ENCODE measurements around the gene CHODL.

Gene CHODL, protein sequence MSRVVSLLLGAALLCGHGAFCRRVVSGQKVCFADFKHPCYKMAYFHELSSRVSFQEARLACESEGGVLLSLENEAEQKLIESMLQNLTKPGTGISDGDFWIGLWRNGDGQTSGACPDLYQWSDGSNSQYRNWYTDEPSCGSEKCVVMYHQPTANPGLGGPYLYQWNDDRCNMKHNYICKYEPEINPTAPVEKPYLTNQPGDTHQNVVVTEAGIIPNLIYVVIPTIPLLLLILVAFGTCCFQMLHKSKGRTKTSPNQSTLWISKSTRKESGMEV

DNA sequence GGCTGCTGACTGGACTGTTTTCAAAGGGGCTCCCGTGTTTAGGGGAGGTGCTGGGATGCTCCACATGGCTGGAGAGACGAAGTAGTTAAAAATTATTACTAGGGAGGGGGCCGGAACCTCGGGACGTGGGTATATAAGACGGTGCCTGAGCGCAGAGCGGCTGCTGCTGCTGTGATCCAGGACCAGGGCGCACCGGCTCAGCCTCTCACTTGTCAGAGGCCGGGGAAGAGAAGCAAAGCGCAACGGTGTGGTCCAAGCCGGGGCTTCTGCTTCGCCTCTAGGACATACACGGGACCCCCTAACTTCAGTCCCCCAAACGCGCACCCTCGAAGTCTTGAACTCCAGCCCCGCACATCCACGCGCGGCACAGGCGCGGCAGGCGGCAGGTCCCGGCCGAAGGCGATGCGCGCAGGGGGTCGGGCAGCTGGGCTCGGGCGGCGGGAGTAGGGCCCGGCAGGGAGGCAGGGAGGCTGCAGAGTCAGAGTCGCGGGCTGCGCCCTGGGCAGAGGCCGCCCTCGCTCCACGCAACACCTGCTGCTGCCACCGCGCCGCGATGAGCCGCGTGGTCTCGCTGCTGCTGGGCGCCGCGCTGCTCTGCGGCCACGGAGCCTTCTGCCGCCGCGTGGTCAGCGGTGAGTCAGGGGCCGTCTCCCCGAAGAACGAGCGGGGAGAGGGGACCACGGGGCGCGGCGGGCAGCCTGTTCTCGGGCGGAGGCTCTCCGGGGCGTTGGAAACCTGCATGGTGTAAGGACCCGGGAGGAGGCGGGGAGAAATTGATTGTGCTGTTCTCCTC, at the start of gene CHODL:
CHODL (plus strand) TSS at position 163 of the 793 bp plus-strand sequence; CDS start at position 554, 391 bp downstream.
- no peak for DNase-seq (ENCODE audit: low read depth)

DNA sequence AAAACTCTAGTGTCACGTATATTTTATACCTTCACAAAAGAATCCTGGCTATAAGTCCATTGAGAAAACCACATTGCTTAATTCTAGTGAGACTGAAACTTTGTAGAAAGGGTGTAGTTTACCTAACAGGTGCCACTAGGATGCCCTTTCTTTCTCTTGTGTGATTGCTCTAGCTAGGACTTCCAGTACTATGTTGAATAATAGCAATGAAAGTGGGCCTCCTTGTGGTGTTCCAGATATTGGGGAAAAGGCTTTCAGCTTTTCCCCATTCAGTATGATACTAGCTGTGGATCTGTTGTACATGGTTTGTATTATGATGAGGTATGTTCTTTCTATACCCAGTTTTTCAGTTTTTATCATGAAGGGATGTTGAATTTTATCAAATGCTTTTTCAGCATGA, 39.7 kb upstream of the CHODL start:
- no peak for DNase-seq (ENCODE audit: low read depth)

DNA sequence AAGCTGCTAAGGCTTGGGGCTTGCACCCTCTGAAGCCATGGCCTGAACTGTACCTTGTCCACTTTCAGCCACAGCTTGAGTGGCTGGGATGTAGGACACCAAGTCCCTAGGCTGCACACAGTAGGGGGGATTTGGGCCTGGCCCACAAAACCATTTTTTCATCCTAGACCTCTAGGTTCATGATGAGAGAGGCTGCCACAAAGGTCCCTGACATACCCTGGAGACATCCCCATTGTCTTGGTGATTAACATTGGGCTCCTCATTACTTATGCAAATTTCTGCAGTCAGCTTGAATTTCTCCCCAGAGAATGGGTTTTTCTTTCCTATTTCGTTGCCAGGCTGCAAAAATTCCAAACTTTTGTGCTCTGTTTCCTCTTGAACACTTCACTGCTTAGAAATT, 26.3 kb upstream of the CHODL start:
- DNase-seq (ENCODE audit: low read depth): no peak

DNA sequence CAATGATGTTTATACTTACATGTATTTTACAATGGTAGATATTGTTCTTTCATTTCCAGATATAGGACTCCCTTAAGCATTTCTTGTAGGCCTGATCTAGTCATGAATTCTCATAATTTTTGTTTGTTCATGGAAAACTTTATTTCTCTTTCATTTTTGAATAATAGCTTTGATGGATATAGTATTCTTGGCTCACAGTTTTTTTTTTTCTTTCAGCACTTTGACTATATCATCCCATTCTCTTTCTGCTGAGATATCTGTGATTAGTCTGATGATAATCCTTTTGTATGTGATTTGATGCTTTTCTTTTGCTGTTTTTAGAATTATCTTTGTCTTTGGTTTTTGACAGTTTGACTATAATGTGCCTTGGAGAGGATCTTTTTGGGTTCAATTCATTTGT, 24.1 kb upstream of the CHODL start:
- DNase-seq (ENCODE audit: low read depth): no peak

DNA sequence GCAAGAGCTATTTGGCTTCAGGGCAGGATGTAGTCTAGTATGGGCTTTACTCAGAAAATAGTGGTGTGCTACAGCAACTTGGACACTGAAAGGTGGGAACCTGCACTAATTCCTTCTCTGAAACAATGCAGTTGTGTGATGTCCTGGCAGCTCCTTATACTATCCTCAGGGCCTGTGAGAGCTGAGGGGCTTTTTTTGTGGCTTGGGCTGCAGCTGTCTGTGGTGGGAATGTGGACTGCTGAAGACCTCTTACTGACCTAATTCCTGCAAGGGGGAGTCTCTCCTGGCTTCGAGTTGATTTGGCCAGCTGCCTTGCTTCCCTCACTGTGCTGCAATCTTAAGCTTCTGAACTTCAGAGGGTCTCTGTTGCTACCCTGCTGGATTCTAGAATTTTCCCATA, 22.3 kb upstream of the CHODL start:
- no peak for DNase-seq (ENCODE audit: low read depth)

DNA sequence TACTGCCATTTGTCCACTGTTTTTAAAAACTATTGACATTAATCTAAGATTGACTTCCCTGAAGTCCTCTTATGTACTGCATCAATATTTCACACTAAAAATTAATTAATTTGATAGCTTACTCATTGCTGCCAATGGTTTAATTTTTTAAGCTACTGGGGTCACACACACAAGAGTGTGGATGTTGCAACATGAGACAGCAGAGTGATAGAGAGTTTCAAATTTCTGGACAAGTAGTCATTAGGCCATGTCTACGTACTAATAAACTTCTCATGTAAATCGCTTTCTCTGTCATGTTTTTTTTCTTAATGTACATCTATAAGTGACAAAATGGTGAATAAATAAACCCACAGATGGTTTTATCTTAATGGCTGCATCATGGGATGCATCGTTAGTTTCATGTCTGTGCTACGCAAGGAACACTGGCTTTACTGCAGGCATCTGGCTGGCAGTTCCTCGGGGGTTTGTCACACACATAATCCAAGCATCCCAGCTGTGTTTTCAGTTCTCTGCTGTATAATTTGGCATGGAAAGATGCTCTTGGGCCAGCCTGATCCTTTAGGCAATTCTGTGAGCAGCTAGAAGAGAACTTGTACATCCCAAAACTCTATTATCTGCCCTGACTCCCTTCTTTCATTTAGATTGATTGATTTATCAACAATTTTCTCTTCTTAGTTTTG, 16.4 kb upstream of the CHODL start:
- DNase-seq (ENCODE audit: low read depth): no peak

DNA sequence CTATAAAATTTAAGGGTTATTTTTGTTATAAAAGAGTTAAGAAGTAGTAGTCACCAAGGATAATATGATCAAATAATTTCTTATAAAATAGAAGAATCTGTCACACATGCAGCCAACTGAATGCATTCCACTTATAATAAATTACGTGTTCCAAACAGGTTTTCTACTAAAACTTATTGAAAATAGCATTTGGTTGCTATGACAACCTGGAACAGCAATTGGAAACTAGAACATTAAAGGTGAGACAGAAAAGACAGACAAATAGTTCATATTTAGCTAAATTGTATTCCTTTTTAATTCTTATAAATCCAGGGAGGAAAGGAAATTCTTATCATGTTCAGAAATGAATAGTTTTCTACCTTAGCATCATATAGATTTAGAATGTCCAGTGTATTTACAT, 9.1 kb upstream of the CHODL start:
- DNase-seq (ENCODE audit: low read depth): no peak

DNA sequence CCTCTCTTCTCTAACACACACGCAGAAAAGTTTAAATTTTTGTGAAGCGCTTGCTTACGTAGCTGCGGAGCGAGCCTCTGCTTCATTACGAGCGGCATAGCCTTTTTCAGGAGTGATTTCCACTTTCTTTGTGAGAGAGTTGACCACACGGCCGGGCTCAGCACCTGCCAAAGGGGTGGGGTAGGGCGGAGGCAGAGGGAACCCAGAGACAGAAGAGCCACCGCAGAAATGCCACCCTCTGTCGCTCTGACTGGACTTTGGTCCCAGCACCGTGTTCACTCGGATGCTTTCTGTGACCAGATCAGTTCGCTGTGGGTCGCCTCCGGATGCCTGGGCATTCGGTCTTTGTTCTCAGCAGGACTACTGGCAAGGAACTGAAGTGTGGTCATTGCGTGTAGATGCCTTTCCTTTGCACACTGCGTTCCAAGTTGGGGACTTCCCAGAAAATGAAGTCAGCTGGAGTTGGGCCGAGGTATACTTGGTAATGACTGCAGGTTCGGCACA, 883 bp downstream of the CHODL start:
- DNase-seq (ENCODE audit: low read depth): peak; percentile 1

DNA sequence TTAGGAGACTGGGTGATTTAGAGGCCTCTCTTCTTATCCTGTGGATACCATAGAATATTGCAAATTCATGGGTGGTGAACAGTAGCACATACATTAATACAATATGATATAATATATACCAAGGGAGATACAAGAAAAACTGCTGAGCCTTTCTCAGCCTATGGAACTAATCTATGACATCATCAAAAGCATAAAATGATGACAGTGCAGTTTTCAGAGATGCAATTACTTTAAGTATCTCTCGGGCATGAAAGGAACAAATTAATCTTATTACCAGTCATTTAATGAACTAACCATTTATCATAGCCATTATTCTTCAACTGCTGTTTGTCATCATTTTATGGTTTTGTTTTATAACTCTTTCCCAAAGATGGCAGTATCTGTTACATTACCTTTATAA, 3.5 kb downstream of the CHODL start:
- DNase-seq (ENCODE audit: low read depth): no peak

DNA sequence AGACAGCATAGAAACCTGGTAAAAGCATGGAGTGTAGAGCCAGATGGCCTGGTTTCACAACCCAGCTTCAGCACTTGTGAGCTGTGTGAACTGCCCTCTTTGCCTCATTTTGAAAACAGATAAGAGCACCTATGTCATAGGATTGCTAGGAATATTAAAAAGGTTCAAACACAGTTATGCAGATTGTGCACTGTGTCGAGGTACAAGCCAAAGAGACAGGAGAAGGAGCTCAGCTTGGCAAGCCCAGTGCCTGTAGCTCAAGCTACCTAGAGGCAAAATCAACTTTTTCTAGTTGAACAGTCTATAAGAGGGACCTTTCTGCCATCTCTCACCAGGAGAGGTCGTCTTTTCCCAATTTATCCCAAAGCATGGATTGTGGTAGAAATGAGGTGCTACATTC, 5.0 kb downstream of the CHODL start:
- DNase-seq (ENCODE audit: low read depth): no peak

DNA sequence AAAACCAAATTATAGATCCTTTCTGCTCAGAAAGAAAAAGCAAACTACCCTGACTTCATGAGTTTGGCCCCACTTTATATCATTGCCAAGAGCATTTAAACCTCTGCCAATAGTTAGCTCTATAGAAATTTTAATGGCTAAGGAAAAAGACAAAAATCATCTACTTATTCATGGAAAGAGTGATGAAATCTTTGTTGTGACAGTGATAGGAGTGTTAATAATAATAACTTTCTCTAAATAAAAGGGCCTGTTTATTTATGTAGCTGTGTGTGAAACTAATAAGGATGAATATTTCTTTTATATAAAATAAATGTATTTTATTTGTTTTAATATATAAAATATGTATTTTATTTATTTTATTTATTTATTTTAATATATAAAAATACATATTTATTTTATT, 6.4 kb downstream of the CHODL start:
- no peak for DNase-seq (ENCODE audit: low read depth)

DNA sequence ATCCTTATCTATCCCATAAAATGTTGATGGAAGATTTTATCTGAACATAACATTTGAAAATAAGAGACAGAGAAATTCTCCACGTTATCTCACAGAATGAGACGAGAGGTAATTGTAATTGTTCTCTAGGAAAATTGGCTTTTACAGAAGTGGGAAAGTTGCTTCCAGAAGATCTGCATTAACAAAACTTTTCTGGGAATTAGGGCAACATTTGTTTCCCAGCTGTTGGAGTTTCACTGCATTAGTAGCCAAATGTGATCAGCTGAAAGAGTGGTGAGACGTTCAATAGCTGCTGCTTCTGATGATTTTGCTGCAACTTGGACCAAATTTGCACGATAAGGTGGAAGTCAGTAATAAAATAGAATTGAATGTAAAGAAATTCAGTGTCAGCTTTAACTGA, 7.6 kb downstream of the CHODL start:
- no peak for DNase-seq (ENCODE audit: low read depth)

DNA sequence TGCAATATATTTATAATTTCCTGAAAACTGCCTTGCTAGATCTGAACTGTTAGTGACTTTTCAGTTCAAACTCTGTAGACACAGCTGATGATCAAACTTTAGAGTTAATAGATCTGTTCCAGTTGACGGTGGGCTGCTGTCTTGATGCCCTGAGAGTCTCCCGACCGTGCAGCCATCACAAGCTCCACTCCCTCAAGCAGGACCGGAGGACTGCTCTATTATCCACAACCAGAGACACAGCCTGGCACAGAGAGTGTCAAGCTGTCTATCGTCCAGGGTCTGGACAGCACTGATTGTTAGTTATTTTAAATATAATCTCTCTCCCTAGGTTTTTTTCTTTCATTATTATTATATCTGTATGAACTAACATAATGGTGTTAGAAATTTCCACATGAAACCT, 8.0 kb downstream of the CHODL start:
- no peak for DNase-seq (ENCODE audit: low read depth)

DNA sequence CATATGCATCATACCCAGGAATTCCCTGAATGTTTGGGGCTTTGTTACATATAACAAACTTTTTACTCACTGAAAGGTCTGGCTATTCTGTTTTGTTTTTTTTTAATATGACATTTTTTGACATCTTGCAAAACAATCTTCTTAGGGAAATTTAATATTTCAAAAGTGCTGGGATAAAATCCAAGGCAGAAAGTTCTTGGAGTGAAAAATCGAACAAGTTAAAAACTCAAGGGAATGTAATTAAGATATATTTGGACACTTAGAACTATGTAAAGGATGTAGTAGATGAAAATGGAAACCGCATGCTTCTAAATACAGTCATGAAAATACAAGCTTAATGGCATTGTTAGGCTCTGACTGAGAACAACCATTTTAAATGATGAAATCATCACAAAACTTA, 8.6 kb downstream of the CHODL start:
- peak; percentile 66 for DNase-seq (ENCODE audit: low read depth)

DNA sequence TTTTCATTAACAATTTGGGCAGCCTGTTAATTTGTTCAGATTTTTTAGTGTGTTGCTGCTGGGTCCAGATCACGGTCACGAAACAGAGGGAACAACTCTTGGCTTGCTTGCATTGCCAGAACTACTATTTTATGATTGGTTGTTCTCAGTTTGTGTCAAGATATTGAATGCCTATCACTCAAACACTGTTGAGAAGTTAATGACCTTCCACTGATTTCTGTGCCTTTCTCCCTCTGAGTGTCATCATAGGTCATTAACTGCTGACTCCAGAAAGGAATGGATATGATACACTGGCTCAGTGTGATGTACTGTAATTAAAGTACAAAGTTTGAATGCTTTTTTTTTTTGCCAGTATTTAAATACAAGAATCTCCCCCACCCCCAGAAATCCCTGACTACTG, 9.2 kb downstream of the CHODL start:
- DNase-seq (ENCODE audit: low read depth): no peak

DNA sequence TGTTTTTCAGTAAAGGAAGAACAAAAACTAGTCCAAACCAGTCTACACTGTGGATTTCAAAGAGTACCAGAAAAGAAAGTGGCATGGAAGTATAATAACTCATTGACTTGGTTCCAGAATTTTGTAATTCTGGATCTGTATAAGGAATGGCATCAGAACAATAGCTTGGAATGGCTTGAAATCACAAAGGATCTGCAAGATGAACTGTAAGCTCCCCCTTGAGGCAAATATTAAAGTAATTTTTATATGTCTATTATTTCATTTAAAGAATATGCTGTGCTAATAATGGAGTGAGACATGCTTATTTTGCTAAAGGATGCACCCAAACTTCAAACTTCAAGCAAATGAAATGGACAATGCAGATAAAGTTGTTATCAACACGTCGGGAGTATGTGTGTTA, 21.3 kb downstream of the CHODL start:
- DNase-seq (ENCODE audit: low read depth): no peak

DNA sequence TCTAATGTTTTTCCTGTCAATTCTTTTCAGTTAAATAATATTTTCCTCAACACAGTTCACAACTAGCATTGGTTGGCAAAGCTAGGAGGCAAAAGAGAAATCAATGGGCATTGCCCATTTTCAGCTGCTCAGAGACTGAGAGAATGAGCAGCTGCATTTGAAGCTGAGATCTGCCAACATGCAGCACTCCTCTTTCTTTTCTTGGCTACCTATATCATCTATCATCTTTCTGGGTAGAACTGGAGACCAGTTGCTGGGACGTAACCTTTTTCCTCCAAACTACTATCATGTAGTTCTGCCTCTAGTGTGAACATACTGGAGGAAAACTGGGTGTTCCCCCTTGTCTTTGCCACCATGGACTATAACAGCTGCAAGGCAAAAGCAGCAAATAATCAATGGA, 22.9 kb downstream of the CHODL start:
- no peak for DNase-seq (ENCODE audit: low read depth)

DNA sequence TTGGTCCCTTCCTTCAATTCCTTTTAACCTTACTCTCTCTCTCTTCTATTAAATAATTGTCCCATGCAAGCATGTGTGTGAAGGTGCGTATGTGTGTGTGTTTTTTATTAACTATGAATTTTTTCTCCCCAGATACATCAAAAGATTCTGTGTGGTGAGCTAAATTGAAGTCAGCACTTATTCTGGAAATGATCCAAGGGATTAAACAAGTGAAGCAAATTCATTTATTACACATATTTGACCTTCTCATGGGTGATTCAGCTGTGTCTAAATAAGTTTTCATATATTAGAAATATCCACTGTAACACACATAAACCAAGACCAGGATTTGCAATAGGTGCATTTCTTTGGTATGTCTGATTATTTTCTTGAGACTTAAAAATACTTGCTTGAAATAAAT, 24.3 kb downstream of the CHODL start:
- no peak for DNase-seq (ENCODE audit: low read depth)

DNA sequence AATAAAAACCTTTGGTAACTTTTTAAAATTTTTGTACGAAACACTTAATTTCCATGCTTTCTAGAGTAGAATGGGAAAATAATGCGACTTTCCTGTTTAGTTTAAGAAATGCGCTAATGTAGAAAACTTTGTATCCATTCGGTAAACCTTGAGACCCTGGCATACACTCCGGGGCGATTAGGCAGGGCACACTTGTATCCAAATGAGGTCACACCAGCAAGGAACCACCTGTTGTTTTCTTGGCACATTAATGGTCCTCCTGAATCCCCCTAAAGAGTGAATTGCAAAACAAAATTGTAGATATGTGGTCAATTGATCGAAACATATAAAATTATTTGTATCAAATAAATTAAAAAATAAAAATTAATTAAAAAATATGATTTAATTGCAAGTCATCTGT, 25.2 kb downstream of the CHODL start:
- DNase-seq (ENCODE audit: low read depth): no peak

DNA sequence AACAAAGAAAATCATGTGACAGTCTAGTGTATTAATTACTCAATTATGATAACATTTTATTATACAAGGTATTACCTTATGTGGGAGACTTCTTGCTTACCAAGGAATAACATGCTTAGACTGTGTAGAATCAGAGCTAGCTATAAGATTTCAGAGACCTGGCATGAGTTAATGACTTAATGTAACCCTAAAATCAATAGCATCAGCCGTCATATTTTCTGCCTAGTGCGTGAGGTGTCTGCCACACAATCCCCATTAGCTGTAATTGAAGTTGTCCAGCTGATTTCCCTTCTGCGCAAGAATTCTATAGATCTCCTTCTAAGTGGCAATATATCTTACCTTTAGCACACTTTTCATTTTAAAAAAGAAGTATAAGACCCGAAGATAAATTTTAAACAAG, 28.8 kb downstream of the CHODL start:
- DNase-seq (ENCODE audit: low read depth): no peak

DNA sequence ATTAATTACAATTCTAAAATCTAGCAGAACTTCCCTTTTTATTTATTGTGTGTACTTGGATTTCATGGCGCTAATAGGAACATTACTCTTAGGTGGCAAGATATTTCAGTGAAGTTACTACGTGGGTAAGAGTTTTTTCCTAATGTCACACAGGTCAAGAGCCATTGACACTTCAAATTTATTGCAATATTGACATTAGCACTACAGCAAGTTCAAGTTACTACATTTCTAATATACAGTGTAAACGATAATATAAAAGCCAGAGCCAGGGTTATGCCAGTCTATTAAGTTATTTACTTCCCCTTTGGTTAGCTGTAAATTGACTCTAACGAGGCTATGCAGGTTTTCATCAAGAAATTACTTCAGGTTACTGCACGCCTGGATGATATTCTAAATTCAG, 29.7 kb downstream of the CHODL start:
- DNase-seq (ENCODE audit: low read depth): no peak

DNA sequence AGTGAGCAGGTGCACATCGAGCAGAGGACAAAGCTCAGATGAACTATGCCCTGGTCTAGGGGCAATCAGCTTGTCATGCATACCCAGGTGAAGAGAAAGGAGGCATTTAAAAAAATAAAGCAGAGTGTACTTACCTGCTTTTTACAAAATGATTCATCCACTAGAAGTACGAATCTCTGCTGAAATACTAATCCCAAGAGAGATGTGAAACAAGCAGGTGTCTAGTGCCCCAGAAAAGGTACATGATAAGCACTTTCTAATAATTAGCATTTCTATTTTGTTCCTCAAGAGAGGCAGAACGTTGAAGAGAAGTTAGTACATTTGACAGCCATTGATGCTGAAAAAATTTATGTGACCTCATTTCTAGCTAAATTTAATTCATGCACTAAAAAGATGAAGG, 31.1 kb downstream of the CHODL start:
- no peak for DNase-seq (ENCODE audit: low read depth)

DNA sequence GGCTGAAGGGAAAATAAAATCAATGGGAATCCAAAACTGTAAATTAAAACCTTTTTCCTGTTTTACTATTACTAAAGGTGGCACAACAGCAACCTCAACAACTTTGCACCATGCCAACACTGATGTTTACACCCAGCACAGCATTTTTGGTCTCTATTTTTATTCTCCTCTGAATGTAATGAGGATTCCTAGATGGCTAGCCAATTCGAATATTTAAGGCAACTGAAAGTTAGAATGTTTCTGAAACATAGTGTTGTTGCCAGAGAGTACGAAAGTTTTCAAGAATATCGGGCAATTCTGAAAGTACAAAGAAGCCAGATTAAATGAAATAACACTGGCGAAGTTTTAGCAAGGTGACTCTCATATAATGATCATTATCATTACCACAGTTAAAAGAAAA, 40.7 kb downstream of the CHODL start:
- DNase-seq (ENCODE audit: low read depth): no peak

All from fibroblast of gingiva (primary cell).